ENCODE data around the gene DGKB.

The DGKB gene

GRCh38 chr7:14902589-14903067 is at the start of gene DGKB:
DGKB (minus strand) TSS chr7:14902751.
- DNase-seq: no peak

GRCh38 chr7:14950013-14950412 is 47.5 kb upstream of the DGKB start:
- DNase-seq: no peak

- DNase-seq: no peak
Measured at GRCh38 chr7:14938181-14938580, 35.6 kb upstream of the DGKB start.

GRCh38 chr7:14937581-14937980 is 35.0 kb upstream of the DGKB start:
- peak; percentile 0 to 1 for DNase-seq

- no peak for DNase-seq
Measured at GRCh38 chr7:14936554-14936953, 34.0 kb upstream of the DGKB start.

- DNase-seq: no peak
Measured at GRCh38 chr7:14934839-14935238, 32.3 kb upstream of the DGKB start.

GRCh38 chr7:14931511-14932215 is 29.1 kb upstream of the DGKB start:
- DNase-seq: no peak

GRCh38 chr7:14924398-14924797 is 21.8 kb upstream of the DGKB start:
- no peak for DNase-seq

GRCh38 chr7:14911077-14911476 is 8.5 kb upstream of the DGKB start:
- DNase-seq: no peak

- DNase-seq: no peak
Measured at GRCh38 chr7:14908697-14909096, 6.1 kb upstream of the DGKB start.

- no peak for DNase-seq
Measured at GRCh38 chr7:14905764-14906163, 3.2 kb upstream of the DGKB start.

- DNase-seq: no peak
Measured at GRCh38 chr7:14900051-14900450, 2.5 kb downstream of the DGKB start.

GRCh38 chr7:14899030-14899429 is 3.5 kb downstream of the DGKB start:
- no peak for DNase-seq

- no peak for DNase-seq
Measured at GRCh38 chr7:14896461-14896860, 6.1 kb downstream of the DGKB start.

GRCh38 chr7:14894826-14895225 is 7.7 kb downstream of the DGKB start:
- no peak for DNase-seq

- no peak for DNase-seq
Measured at GRCh38 chr7:14892961-14893360, 9.6 kb downstream of the DGKB start.

GRCh38 chr7:14891289-14891688 is 11.3 kb downstream of the DGKB start:
- no peak for DNase-seq

- no peak for DNase-seq
Measured at GRCh38 chr7:14888962-14889361, 13.6 kb downstream of the DGKB start.

- DNase-seq: no peak
Measured at GRCh38 chr7:14886533-14886932, 16.0 kb downstream of the DGKB start.

GRCh38 chr7:14875941-14876587 is 26.5 kb downstream of the DGKB start:
- DNase-seq: no peak

GRCh38 chr7:14871880-14872279 is 30.7 kb downstream of the DGKB start:
- no peak for DNase-seq

GRCh38 chr7:14870394-14870793 is 32.2 kb downstream of the DGKB start:
- DNase-seq: no peak

- no peak for DNase-seq
Measured at GRCh38 chr7:14868937-14869336, 33.6 kb downstream of the DGKB start.

- no peak for DNase-seq
Measured at GRCh38 chr7:14861456-14861855, 41.1 kb downstream of the DGKB start.

GRCh38 chr7:14859267-14859666 is 43.3 kb downstream of the DGKB start:
- DNase-seq: no peak

Data from inflammatory macrophage treated with lipopolysaccharide for 1 hour (primary cell).